A549 (cell line): Measurements from ENCODE around the gene PRKRA. TPM values are rescaled to one million over a fixed set of nuclear protein-coding genes. Genes with fewer than 3 reads are reported as not detected.

Source experiments
- ATAC-seq, 2 experiments: fragments of 200-7000 bp in 1 of 2; fragments of >200 bp in 1 of 2; cut with Nextera tagmentation in 1 of 2; cut with Tn5 transposase in 1 of 2; 3 replicates each; pipeline versions ENCODE4 v1.8.0 to v1.9.1; 2018 to 2020; ENCODE audit warnings: mild to moderate bottlenecking in 1 of 2, moderate library complexity in 1 of 2
- CTCF ChIA-PET: fragments of 300-600 bp; sonication (Branson Sonifier 250); formaldehyde crosslinking; extraction: SDS; loops from one replicate; lab custom pipeline; 2021; ENCODE audit warnings: antibody characterized with exemption, inconsistent platforms; lab: Yijun Ruan, JAX
- POLR2A ChIA-PET: fragments of 350-600 bp; formaldehyde crosslinking; extraction: SDS; loops from one replicate; lab custom pipeline; 2021; ENCODE audit warnings: antibody characterized with exemption, inconsistent platforms; lab: Yijun Ruan, JAX
- DNase-seq, 2 experiments: peaks; one replicate each; pipeline versions ENCODE4 v3.0.0 to v3.0.0-alpha.2; 2011 to 2016; ENCODE audit warnings: low read depth in 1 of 2, low spot score in 1 of 2
- FAIRE-seq: peaks from 2 replicates; lab custom pipeline; 2011; peaks lifted over from hg19 to GRCh38; lab: Jason Lieb, UNC
- H3K27ac ChIP-seq, 2 experiments: fragments of >200 bp; sonication (Bioruptor Twin); formaldehyde crosslinking; 3 replicates each; pipeline ENCODE4 v1.5.1; 2016 to 2017
- H3K4me1 ChIP-seq: fragments of >200 bp; sonication (Bioruptor Twin); formaldehyde crosslinking; 3 replicates; pipeline ENCODE4 v1.6.1; 2016
- H3K4me2 ChIP-seq: fragments of >200 bp; sonication (Bioruptor Twin); formaldehyde crosslinking; 3 replicates; pipeline ENCODE4 v1.6.1; 2016
- H3K4me3 ChIP-seq: fragments of >200 bp; sonication (Bioruptor Twin); formaldehyde crosslinking; 3 replicates; pipeline ENCODE4 v1.5.1; 2016
- H3K9me3 ChIP-seq: fragments of >200 bp; sonication (Bioruptor Twin); formaldehyde crosslinking; 3 replicates; pipeline ENCODE4 v1.6.1; 2016
- BHLHE40 ChIP-seq: IDR thresholded peaks from 2 replicates; pipeline ENCODE4 v1.6.1; 2012; ENCODE audit warnings: low read depth, low read length, inconsistent platforms
- CBX8 ChIP-seq: fragments of 200-600 bp; sonication (generic); IDR thresholded peaks from 2 replicates; pipeline ENCODE4 v1.6.1; 2016
- CHD4 ChIP-seq: fragments of 200-600 bp; sonication (generic); IDR thresholded peaks from 2 replicates; pipeline ENCODE4 v1.6.1; 2016; ENCODE audit warnings: antibody characterized with exemption, mild to moderate bottlenecking, borderline replicate concordance
- EHMT2 ChIP-seq: fragments of 200-600 bp; sonication (generic); IDR thresholded peaks from 2 replicates; pipeline ENCODE4 v1.6.1; 2016; ENCODE audit warnings: antibody characterized with exemption, low read depth, mild to moderate bottlenecking, moderate library complexity
- ESRRA ChIP-seq: fragments of 150-350 bp; IDR thresholded peaks from 2 replicates; pipeline ENCODE4 v1.6.1; 2014; ENCODE audit warnings: mild to moderate bottlenecking, low read length, borderline replicate concordance
- FOSL2 ChIP-seq, 2 experiments: fragments of 450-650 bp in 1 of 2; fragments of >200 bp in 1 of 2; sonication (Bioruptor Twin) in 1 of 2; formaldehyde crosslinking; IDR thresholded peaks; 2 replicates each; pipeline versions ENCODE4 v1.5.0 to v1.6.1; 2016 to 2020; ENCODE audit warnings: mild to moderate bottlenecking in 1 of 2, moderate library complexity in 1 of 2
- HES2 ChIP-seq: fragments of >200 bp; sonication (Bioruptor Twin); formaldehyde crosslinking; IDR thresholded peaks from 2 replicates; pipeline ENCODE4 v1.6.1; 2016
- HMGXB4 ChIP-seq: fragments of 250-450 bp; sonication (Bioruptor Pico); IDR thresholded peaks from 2 replicates; pipeline ENCODE4 v1.5.0; 2021; ENCODE audit warnings: mild to moderate bottlenecking, moderate library complexity, borderline replicate concordance
- JUN ChIP-seq, 2 experiments: fragments of >200 bp; sonication (Bioruptor Twin); formaldehyde crosslinking; IDR thresholded peaks; 2 replicates in 1 of 2; 3 replicates in 1 of 2; pipeline ENCODE4 v1.6.1; 2016 to 2017
- JUNB ChIP-seq: fragments of >200 bp; sonication (Bioruptor Twin); formaldehyde crosslinking; IDR thresholded peaks from 2 replicates; pipeline ENCODE4 v1.6.1; 2016
- KDM1A ChIP-seq: fragments of 200-600 bp; sonication (generic); IDR thresholded peaks from 2 replicates; pipeline ENCODE4 v1.6.1; 2016; ENCODE audit warnings: low read depth, mild to moderate bottlenecking
- NR3C1 ChIP-seq: fragments of >200 bp; sonication (Bioruptor Twin); formaldehyde crosslinking; IDR thresholded peaks from 3 replicates; pipeline ENCODE4 v1.6.1; 2017
- POLR2A ChIP-seq: IDR thresholded peaks from 2 replicates; pipeline ENCODE4 v1.6.1; 2012; ENCODE audit warnings: mild to moderate bottlenecking, low read length
- POLR2AphosphoS2 ChIP-seq: conservative IDR thresholded peaks from 2 replicates; pipeline ENCODE4 v1.6.1; 2012; ENCODE audit warnings: low read length, improper control_type of control experiment, inconsistent platforms
- RCOR1 ChIP-seq: fragments of 150-350 bp; IDR thresholded peaks from 2 replicates; pipeline ENCODE4 v1.6.1; 2014; ENCODE audit warnings: antibody characterized with exemption, low read length, low read depth
- TFCP2L1 ChIP-seq: fragments of 250-450 bp; sonication (Bioruptor Pico); IDR thresholded peaks from 2 replicates; pipeline ENCODE4 v1.5.0; 2021; ENCODE audit warnings: mild to moderate bottlenecking
- TP53 ChIP-seq: fragments of 250-450 bp; sonication (Bioruptor Pico); IDR thresholded peaks from 2 replicates; pipeline ENCODE4 v1.5.0; 2021; ENCODE audit warnings: mild to moderate bottlenecking, moderate library complexity
- ZFP36 ChIP-seq: fragments of 450-650 bp; IDR thresholded peaks from 2 replicates; pipeline ENCODE4 v1.6.1; 2014; ENCODE audit warnings: borderline replicate concordance; ENCODE audit not compliant: partially characterized antibody
- ZNF302 ChIP-seq: fragments of 250-450 bp; sonication (Bioruptor Pico); IDR thresholded peaks from 2 replicates; pipeline ENCODE4 v1.9.0; 2021; ENCODE audit warnings: inconsistent platforms, mild to moderate bottlenecking, moderate library complexity
- WGBS: methylation state at CpG from one replicate; pipeline ENCODE4 v1.1.6; 2017; ENCODE audit errors: missing lambda C conversion rate; 5-methylcytosine and 5-hydroxymethylcytosine counted together
- polyA plus RNA-seq, 4 experiments: library from polyadenylated mRNA; depleted of rRNA in 3 of 4; stranded (reverse); fragments of >200 nt; fragmentation: RNase III in 1 of 4; extraction: RNeasy Plus Mini Kit Qiagen cat#74134 plus additional on column Dnase treatment in 1 of 4; gene quantifications; 2 replicates in 3 of 4; 3 replicates in 1 of 4; pipeline ENCODE4 v1.2.3, GENCODE V29; 2011 to 2017
- TF ChIP-seq, protein P1 (sequence below): IDR thresholded peaks from 2 replicates; pipeline ENCODE4 v1.6.1; 2012; ENCODE audit warnings: low read depth, borderline replicate concordance
- TF ChIP-seq, protein P2 (sequence below): IDR thresholded peaks from 2 replicates; pipeline ENCODE4 v1.6.1; 2012

The PRKRA gene
- polyA plus RNA-seq, 2 of the 4 experiments (the other 2 are of a cell fraction) = 44.1 to 63.4 TPM

- Histone ChIP-seq H3K4me2 (no peak overlapping the region), H3K27ac (no peak overlapping the region), H3K9me3 (no peaks in the 10 kb centered on the region), H3K4me1 (no peaks in the 10 kb centered on the region), H3K4me3 (no peak overlapping the region)
- CTCF ChIA-PET = no interaction called here
- POLR2A ChIA-PET = interaction anchor here (1.3 kb wide), 1 partner anchor 41 kb away, joined by 4 read pairs; the partner anchor contains the start of genes PJVK and PRKRA
- FAIRE-seq = no peak
- ATAC-seq = no peak
- no peak for DNase-seq
- WGBS = 91% methylated on average over 6 of the region's 6 CpGs
- TF ChIP-seq ZNF302 (no peak), POLR2A (no peak), EHMT2 (no peak), NR3C1 (no peak), RCOR1 (no peak), CBX8 (no peak), JUNB (no peak), KDM1A (no peak), TP53 (CRISPR knock-in tag) (no peak), HES2 (no peak), BHLHE40 (no peak), HMGXB4 (no peak), CHD4 (no peak), JUN (IDR thresholded peaks at IDR 0.05) (no peak), TFCP2L1 (CRISPR knock-in tag) (no peak)
- TF ChIP-seq, protein P1, sequence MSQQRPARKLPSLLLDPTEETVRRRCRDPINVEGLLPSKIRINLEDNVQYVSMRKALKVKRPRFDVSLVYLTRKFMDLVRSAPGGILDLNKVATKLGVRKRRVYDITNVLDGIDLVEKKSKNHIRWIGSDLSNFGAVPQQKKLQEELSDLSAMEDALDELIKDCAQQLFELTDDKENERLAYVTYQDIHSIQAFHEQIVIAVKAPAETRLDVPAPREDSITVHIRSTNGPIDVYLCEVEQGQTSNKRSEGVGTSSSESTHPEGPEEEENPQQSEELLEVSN = no peak
- TF ChIP-seq, protein P2, sequence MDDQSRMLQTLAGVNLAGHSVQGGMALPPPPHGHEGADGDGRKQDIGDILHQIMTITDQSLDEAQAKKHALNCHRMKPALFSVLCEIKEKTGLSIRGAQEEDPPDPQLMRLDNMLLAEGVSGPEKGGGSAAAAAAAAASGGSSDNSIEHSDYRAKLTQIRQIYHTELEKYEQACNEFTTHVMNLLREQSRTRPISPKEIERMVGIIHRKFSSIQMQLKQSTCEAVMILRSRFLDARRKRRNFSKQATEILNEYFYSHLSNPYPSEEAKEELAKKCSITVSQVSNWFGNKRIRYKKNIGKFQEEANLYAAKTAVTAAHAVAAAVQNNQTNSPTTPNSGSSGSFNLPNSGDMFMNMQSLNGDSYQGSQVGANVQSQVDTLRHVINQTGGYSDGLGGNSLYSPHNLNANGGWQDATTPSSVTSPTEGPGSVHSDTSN = no peak
These were observed 40.6 kb upstream of the PRKRA start for GRCh38 chr2:178491612-178492011.

DNA sequence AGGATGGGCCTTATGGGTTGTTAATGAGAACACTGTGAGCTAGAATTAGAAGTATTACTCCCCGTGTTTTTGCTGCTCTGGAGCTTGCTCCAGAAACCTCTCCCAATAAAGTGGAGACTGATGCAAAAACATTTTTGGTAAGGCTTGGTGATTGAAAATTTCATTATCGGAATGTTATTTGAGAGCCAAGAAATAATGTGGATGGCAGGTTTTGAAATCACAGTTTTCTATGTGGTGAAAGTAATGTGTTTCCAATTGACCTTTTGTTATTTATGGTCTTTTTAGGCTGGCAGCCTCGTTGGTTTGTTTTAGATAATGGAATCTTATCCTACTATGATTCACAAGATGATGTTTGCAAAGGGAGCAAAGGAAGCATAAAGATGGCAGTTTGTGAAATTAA lies 34.4 kb upstream of the PRKRA start:
- Histone ChIP-seq H3K4me2 (peak overlapping the region; percentile 52; the same call in 1 of the 3 replicates), H3K27ac (no peak overlapping the region), H3K4me1 (peaks cover 40% of the 10 kb centered on the region), H3K9me3 (no peaks in the 10 kb centered on the region), H3K4me3 (no peak overlapping the region)
- CTCF ChIA-PET = interaction anchor here (1.1 kb wide), 1 partner anchor 37 kb away, joined by 3 read pairs; no protein-coding TSS in a partner anchor
- FAIRE-seq (no peak), ATAC-seq (no peak), DNase-seq (no peak)
- WGBS = 69% methylated on average over 3 of the region's 3 CpGs
- POLR2A ChIA-PET = no interaction called here
- no peak for TF ChIP-seq POLR2AphosphoS2
- TF ChIP-seq ESRRA = no peak
- no peak for TF ChIP-seq FOSL2 (IDR thresholded peaks at IDR 0.05)
- no peak for TF ChIP-seq FOSL2 (CRISPR knock-in tag; IDR thresholded peaks at IDR 0.05)
- no peak for TF ChIP-seq HES2
- TF ChIP-seq EHMT2 = no peak
- TF ChIP-seq ZFP36 = no peak
- TF ChIP-seq JUNB = no peak
- TF ChIP-seq ZNF302 = no peak
